Measurements from ENCODE around the gene TUBB3. TPM values are rescaled to one million over a fixed set of nuclear protein-coding genes. Genes with fewer than 3 reads are reported as not detected.

The TUBB3 gene
- total and polyA plus RNA-seq, 2 of the 4 experiments (the other 2 are of a cell fraction): 311 to 410 TPM

DNA sequence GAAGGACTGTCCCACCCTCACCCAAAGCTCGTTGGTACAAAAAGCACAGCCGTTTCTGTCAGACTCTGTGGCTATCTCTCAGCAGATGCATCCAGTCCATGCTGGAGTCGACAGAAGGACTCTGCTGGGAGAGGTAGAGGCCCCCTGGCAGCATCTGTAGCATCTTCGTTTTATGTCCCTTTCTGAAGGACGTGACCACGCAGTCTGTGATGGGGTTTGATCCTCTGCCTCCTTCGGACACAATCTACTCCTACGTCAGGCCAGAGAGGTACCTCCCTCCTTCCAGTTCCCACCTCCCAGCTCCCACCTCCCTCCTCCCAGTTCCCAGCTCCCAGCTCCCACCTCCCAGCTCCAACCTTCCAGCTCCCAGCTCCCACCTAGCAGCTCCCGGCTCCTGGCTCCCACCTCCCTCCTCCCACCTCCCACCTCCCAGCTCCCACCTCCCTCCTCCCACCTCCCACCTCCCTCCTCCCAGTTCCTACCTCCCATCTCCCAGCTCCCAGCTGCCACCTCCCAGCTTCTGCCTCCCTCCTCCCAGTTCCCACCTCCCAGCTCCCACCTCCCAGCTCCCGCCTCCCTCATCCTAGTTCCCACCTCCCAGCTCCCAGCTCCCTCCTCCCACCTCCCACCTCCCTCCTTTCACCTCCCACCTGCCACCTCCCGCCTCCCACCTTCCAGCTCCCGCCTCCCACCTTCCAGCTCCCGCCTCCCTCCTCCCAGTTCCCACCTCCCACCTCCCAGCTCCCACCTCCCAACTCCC lies 15.9 kb upstream of the TUBB3 start:
- no peak for TF ChIP-seq RCOR1 (IDR thresholded peaks at IDR 0.05; ENCODE audit: insufficient replicate concordance, low read length)
- TF ChIP-seq, protein P1, sequence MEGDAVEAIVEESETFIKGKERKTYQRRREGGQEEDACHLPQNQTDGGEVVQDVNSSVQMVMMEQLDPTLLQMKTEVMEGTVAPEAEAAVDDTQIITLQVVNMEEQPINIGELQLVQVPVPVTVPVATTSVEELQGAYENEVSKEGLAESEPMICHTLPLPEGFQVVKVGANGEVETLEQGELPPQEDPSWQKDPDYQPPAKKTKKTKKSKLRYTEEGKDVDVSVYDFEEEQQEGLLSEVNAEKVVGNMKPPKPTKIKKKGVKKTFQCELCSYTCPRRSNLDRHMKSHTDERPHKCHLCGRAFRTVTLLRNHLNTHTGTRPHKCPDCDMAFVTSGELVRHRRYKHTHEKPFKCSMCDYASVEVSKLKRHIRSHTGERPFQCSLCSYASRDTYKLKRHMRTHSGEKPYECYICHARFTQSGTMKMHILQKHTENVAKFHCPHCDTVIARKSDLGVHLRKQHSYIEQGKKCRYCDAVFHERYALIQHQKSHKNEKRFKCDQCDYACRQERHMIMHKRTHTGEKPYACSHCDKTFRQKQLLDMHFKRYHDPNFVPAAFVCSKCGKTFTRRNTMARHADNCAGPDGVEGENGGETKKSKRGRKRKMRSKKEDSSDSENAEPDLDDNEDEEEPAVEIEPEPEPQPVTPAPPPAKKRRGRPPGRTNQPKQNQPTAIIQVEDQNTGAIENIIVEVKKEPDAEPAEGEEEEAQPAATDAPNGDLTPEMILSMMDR (conservative IDR thresholded peaks at IDR 0.05; ENCODE audit: low read depth, low read length): no peak
- TF ChIP-seq, protein P2, sequence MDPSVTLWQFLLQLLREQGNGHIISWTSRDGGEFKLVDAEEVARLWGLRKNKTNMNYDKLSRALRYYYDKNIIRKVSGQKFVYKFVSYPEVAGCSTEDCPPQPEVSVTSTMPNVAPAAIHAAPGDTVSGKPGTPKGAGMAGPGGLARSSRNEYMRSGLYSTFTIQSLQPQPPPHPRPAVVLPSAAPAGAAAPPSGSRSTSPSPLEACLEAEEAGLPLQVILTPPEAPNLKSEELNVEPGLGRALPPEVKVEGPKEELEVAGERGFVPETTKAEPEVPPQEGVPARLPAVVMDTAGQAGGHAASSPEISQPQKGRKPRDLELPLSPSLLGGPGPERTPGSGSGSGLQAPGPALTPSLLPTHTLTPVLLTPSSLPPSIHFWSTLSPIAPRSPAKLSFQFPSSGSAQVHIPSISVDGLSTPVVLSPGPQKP (IDR thresholded peaks at IDR 0.05; ENCODE audit: borderline replicate concordance, low read depth, low read length): no peak
- no peak for TF ChIP-seq RFX5 (IDR thresholded peaks at IDR 0.05; ENCODE audit: low read depth, low read length)
- TF ChIP-seq CHD1 (IDR thresholded peaks at IDR 0.05; ENCODE audit: low read depth, low read length): no peak
- no peak for TF ChIP-seq BHLHE40 (IDR thresholded peaks at IDR 0.05; ENCODE audit: low read depth, low read length)
- no peak for TF ChIP-seq CEBPB (IDR thresholded peaks at IDR 0.05; ENCODE audit: low read depth, low read length)
- no peak for TF ChIP-seq MAZ (IDR thresholded peaks at IDR 0.05; ENCODE audit: borderline replicate concordance, low read depth, low read length)
- TF ChIP-seq MXI1 (IDR thresholded peaks at IDR 0.05; ENCODE audit: borderline replicate concordance, low read depth, low read length): no peak
- no peak for TF ChIP-seq RAD21 (IDR thresholded peaks at IDR 0.05; ENCODE audit: low read length)
- TF ChIP-seq SMC3 (IDR thresholded peaks at IDR 0.05; ENCODE audit: low read depth, low read length): no peak
- no peak for TF ChIP-seq FOS (IDR thresholded peaks at IDR 0.05; ENCODE audit: low read depth, low read length)
- TF ChIP-seq, protein P3, sequence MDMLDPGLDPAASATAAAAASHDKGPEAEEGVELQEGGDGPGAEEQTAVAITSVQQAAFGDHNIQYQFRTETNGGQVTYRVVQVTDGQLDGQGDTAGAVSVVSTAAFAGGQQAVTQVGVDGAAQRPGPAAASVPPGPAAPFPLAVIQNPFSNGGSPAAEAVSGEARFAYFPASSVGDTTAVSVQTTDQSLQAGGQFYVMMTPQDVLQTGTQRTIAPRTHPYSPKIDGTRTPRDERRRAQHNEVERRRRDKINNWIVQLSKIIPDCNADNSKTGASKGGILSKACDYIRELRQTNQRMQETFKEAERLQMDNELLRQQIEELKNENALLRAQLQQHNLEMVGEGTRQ (IDR thresholded peaks at IDR 0.05; ENCODE audit: low read depth, low read length): no peak
- Histone ChIP-seq H2AK5ac (ENCODE audit: low read depth, low read length) (no peak overlapping the region), H2BK15ac (ENCODE audit: low read depth, low read length) (no peak overlapping the region), H2AK9ac (replicated peaks; ENCODE audit: low read depth, low read length, poor library complexity) (no peak overlapping the region), H2AFZ (replicated peaks; ENCODE audit: low read length, poor library complexity) (no peak overlapping the region), H3K4me3 (ENCODE audit: insufficient read depth, low read depth, low read length) (no peak overlapping the region), H3K9ac (ENCODE audit: low read depth, low read length) (no peak overlapping the region), H3K4me2 (ENCODE audit: low read depth, low read length) (no peak overlapping the region), H2BK5ac (ENCODE audit: low read depth, low read length, poor library complexity, severe bottlenecking) (no peak overlapping the region), H3K27me3 (ENCODE audit: control insufficient read depth, insufficient read depth, low read length) (no peaks in the 10 kb centered on the region), H3K27ac (ENCODE audit: insufficient read depth, low read length) (no peak overlapping the region), H3K18ac (ENCODE audit: low read depth, low read length) (no peak overlapping the region), H4K8ac (ENCODE audit: low read depth in 2 of 2, low read length in 2 of 2) (no peak overlapping the region), H3K36me3 (ENCODE audit: control insufficient read depth, insufficient read depth, low read length) (peaks cover 75% of the 10 kb centered on the region), H4K91ac (ENCODE audit: insufficient read depth, low read depth, low read length) (no peak overlapping the region), H3K9me3 (ENCODE audit: control insufficient read depth, insufficient read depth, low read length) (no peaks in the 10 kb centered on the region), H3K4me1 (ENCODE audit: control insufficient read depth, insufficient read depth, low read length) (no peaks in the 10 kb centered on the region), H3K14ac (replicated peaks; ENCODE audit: low read depth, low read length) (no peak overlapping the region), H3K79me1 (ENCODE audit: low read depth in 1 of 2, low read length in 2 of 2) (peaks cover 0 to 17% of the 10 kb centered on the region in 2 experiments; a peak in 2 of 4 replicates), H3K9me1 (ENCODE audit: insufficient read depth, low read length) (no peaks in the 10 kb centered on the region), H3K56ac (ENCODE audit: extremely low read depth, insufficient read depth, low read length) (no peak overlapping the region), H3K4ac (ENCODE audit: low read depth, low read length) (no peak overlapping the region), H4K5ac (ENCODE audit: low read depth, low read length) (no peak overlapping the region), H2BK120ac (ENCODE audit: low read depth, low read length) (no peak overlapping the region), H4K20me1 (ENCODE audit: insufficient read depth, low read length) (peaks cover 10% of the 10 kb centered on the region), H2BK20ac (ENCODE audit: low read depth, low read length) (no peak overlapping the region), H3K23ac (ENCODE audit: low read depth, low read length) (no peak overlapping the region)
- BruUV-seq (replicated peaks): no TSS peak
- DNase-seq (no peak), ATAC-seq (ENCODE audit: low read depth) (no peak)
- dilution Hi-C loops (cut with HindIII; ENCODE audit: low sequenced_read_pairs, unreplicated experiment) (no loop called here), intact Hi-C loops (cut with micrococcal nuclease) (no loop called here), in situ Hi-C loops (cut with MboI; ENCODE audit: low sequenced_read_pairs) (no loop called here)
- ChIA-PET CTCF (no interaction called here), POLR2A (ENCODE audit: unreplicated experiment) (no interaction called here)
- WGBS, 2 experiments (ENCODE audit: extremely low coverage in 2 of 2, insufficient read length in 1 of 2): 100% methylated on average over 3 of the region's 13 CpGs; no CpG with 5 or more reads in 1 of the 2 experiments

Data from IMR-90 (cell line).